ENCODE results near the gene RFC2. TPM values are rescaled to one million over a fixed set of nuclear protein-coding genes. Genes with fewer than 3 reads are reported as not detected.

RFC2 gene
- total RNA-seq, 4 donors from 2014 or later, result 5.8 to 23.1 (median 7.3) TPM

- H3K36me3 ChIP-seq, result no peaks in the 10 kb centered on the region
- DNase-seq, result no peak
- H3K9me3 ChIP-seq, result no peaks in the 10 kb centered on the region
- TF ChIP-seq POLR2A (IDR thresholded peaks at IDR 0.05) (no peak), CTCF (IDR thresholded peaks at IDR 0.05) (no peak)
- no peak overlapping the region for H3K4me3 ChIP-seq
- H3K27ac ChIP-seq, result no peak overlapping the region
- no peaks in the 10 kb centered on the region for H3K27me3 ChIP-seq
- peaks cover 3 to 34% (median 12%) of the 10 kb centered on the region in 4 donors for H3K4me1 ChIP-seq
Measured at GRCh38 chr7:74280985-74281384, 26.8 kb upstream of the RFC2 start.

- H3K27me3 ChIP-seq, result no peaks in the 10 kb centered on the region
- H3K9me3 ChIP-seq, result no peaks in the 10 kb centered on the region
- H3K27ac ChIP-seq, result no peak overlapping the region
- TF ChIP-seq CTCF (IDR thresholded peaks at IDR 0.05) (no peak), POLR2A (IDR thresholded peaks at IDR 0.05) (no peak)
- H3K4me1 ChIP-seq, result peaks cover 3 to 22% (median 10%) of the 10 kb centered on the region in 4 donors
- no peak overlapping the region for H3K4me3 ChIP-seq
- DNase-seq, result no peak
- no peaks in the 10 kb centered on the region for H3K36me3 ChIP-seq
Measured at GRCh38 chr7:74277636-74278035, 23.4 kb upstream of the RFC2 start.

GRCh38 chr7:74275401-74275881, 21.2 kb upstream of the RFC2 start:
- Histone ChIP-seq H3K9me3 (no peaks in the 10 kb centered on the region), H3K4me1 (peaks cover 3 to 29% (median 14%) of the 10 kb centered on the region in 4 donors), H3K27me3 (no peaks in the 10 kb centered on the region), H3K36me3 (no peaks in the 10 kb centered on the region), H3K4me3 (no peak overlapping the region), H3K27ac (no peak overlapping the region)
- DNase-seq, result no peak
- no peak for TF ChIP-seq POLR2A (IDR thresholded peaks at IDR 0.05)
- peak in 4 of 6 experiments; percentile 28 to 60 (median 58) for TF ChIP-seq CTCF (IDR thresholded peaks at IDR 0.05)

GRCh38 chr7:74272305-74273038, 18.3 kb upstream of the RFC2 start:
- no peaks in the 10 kb centered on the region for H3K27me3 ChIP-seq
- DNase-seq, result peak in 2 of 3 donors; percentile 88
- no peaks in the 10 kb centered on the region for H3K9me3 ChIP-seq
- no peaks in the 10 kb centered on the region for H3K36me3 ChIP-seq
- TF ChIP-seq POLR2A (IDR thresholded peaks at IDR 0.05), result no peak
- TF ChIP-seq CTCF (IDR thresholded peaks at IDR 0.05), result no peak
- H3K4me1 ChIP-seq, result peaks cover 0 to 19% (median 7%) of the 10 kb centered on the region in 4 donors
- H3K27ac ChIP-seq, result peak overlapping the region; percentile 65 to 83 (median 72)
- H3K4me3 ChIP-seq, result no peak overlapping the region

GRCh38 chr7:74271742-74272141, 17.5 kb upstream of the RFC2 start:
- H3K27me3 ChIP-seq, result no peaks in the 10 kb centered on the region
- peaks cover 0 to 19% (median 7%) of the 10 kb centered on the region in 4 donors for H3K4me1 ChIP-seq
- TF ChIP-seq CTCF (IDR thresholded peaks at IDR 0.05), result no peak
- TF ChIP-seq POLR2A (IDR thresholded peaks at IDR 0.05), result no peak
- H3K4me3 ChIP-seq, result no peak overlapping the region
- no peak for DNase-seq
- H3K36me3 ChIP-seq, result no peaks in the 10 kb centered on the region
- no peaks in the 10 kb centered on the region for H3K9me3 ChIP-seq
- H3K27ac ChIP-seq, result peak overlapping the region; percentile 65 to 83 (median 72)
